Right lobe of liver (tissue), 6 donors: ENCODE results near the gene MAEA. TPM values are rescaled to one million over a fixed set of nuclear protein-coding genes. Genes with fewer than 3 reads are reported as not detected.

Experiments
- ATAC-seq, 4 donors: fragments of 200-7000 bp; cut with Tn5 transposase; one replicate each; pipeline ENCODE4 v1.9.1; 2020; ENCODE audit warnings: mild to moderate bottlenecking in 4 of 4, moderate library complexity in 4 of 4
- DNase-seq, 3 donors: peaks; one replicate each; pipeline ENCODE4 v3.0.0-alpha.2; 2020
- H3K27ac ChIP-seq, 3 donors: fragments of 200-600 bp; one replicate each; pipeline ENCODE4 v1.8.0; 2022
- H3K27me3 ChIP-seq, 2 donors: fragments of 200-600 bp; one replicate each; pipeline ENCODE4 v1.8.0; 2022
- H3K36me3 ChIP-seq, 4 donors: fragments of 200-600 bp; sonication (generic) in 1 of 4; one replicate each; pipeline versions ENCODE4 v1.5.1 to v1.8.0; 2017 to 2022; ENCODE audit warnings: control low read depth in 1 of 4
- H3K4me1 ChIP-seq, 4 donors: fragments of 200-600 bp; sonication (generic) in 1 of 4; one replicate each; pipeline versions ENCODE4 v1.5.1 to v1.8.0; 2017 to 2022; ENCODE audit warnings: control low read depth in 1 of 4
- H3K4me3 ChIP-seq, 3 donors: fragments of 200-600 bp; one replicate each; pipeline ENCODE4 v1.8.0; 2022
- H3K9me3 ChIP-seq, 4 donors: fragments of 200-600 bp; sonication (generic) in 1 of 4; one replicate each; pipeline versions ENCODE4 v1.5.1 to v1.8.0; 2017 to 2022; ENCODE audit warnings: control low read depth in 1 of 4
- CTCF ChIP-seq, 4 donors: fragments of 200-600 bp in 3 of 4; fragments of 450-650 bp in 1 of 4; IDR thresholded peaks; one replicate each; pipeline versions ENCODE4 v1.5.1 to v1.8.0; 2016 to 2022; ENCODE audit warnings: antibody characterized with exemption in 4 of 4, mild to moderate bottlenecking in 2 of 4
- POLR2A ChIP-seq: fragments of 450-650 bp; IDR thresholded peaks from one replicate; pipeline ENCODE4 v1.6.1; 2017; ENCODE audit warnings: antibody characterized with exemption, mild to moderate bottlenecking
- WGBS: methylation state at CpG from one replicate; pipeline ENCODE4 v1.1.6; 2018; ENCODE audit warnings: low coverage, low lambda C conversion rate; ENCODE audit not compliant: insufficient coverage; ENCODE audit errors: missing lambda C conversion rate; 5-methylcytosine and 5-hydroxymethylcytosine counted together
- intact Hi-C, 2 donors: fragments of 100-400 bp; cut with DNase I; formaldehyde crosslinking; loops; one replicate each; pipeline versions ENCODE4 v1.11.2 to v1.14.1; 2022
- total RNA-seq, 6 experiments: library from RNA; depleted of rRNA in 2 of 6; stranded (reverse); fragments of >200 nt in 2 of 6; fragmentation: NEBNext Ultra II Directional in 3 of 6; extraction: Animal tissue kit (Norgen Biotek cat#: 25700) in 3 of 6; gene quantifications; one replicate each; pipeline versions ENCODE4 v1.1.0 to v1.2.4, GENCODE V29; 2016 to 2023
- donor health status: DM: no; HTN: yes; CAD: no.
- donor health status: DM: no; HTN: no; CAD: no.
- donor health status: DM: no; HTN: no; CAD: no.
- donor health status: DM: no; HTN: yes; CAD: no.
- donor health status: DM: no; HTN: yes; CAD: no.

Gene MAEA
- total RNA-seq, 6 experiments from 2014 or later = 24.3 to 42.0 (median 27.9) TPM

DNA sequence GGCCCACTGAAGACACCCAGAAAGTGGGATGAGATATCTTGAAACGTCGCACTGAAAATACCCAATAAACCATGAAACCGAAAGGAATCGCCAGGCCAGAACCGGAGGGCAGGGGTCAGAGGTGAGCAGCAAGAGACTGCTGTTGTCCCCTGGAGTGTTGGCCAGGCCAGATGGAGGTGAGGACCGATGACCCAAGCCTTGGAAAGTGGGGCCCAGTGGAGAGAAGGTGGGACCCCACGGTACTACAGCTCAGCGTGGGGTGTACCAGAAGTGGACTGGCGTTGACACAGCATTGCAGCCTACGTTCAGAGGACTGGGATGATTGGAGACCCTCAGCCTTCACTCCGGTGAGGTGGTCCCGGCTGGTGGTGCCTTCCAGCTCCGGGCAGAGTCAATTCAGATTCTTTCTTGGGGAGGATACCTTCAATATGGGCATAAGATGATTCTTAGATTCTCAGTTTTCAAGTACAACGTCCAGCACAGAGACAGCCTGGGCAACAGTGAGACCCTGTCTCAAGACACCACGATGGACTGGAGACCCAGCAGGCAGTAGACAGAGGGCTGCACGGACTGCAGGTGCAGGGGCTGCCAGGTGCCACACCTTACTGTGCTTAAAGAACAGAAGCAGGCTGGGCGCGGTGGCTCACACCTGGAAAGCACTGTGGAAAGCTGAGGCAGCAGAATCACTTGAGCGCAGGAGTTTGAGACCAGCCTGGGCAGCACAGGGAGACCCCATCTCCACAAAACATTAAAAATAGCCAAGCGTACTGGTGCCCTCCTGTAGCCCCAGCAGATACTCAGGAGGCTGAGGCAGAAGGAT, 23.3 kb downstream of the MAEA start:
- WGBS = 94% methylated on average over 9 of the region's 20 CpGs
- Histone ChIP-seq H3K9me3 (no peaks in the 10 kb centered on the region), H3K4me3 (no peak overlapping the region), H3K27ac (no peak overlapping the region), H3K36me3 (peaks cover 0 to 41% (median 14%) of the 10 kb centered on the region in 4 donors), H3K27me3 (no peaks in the 10 kb centered on the region), H3K4me1 (peaks cover 0 to 17% (median 6%) of the 10 kb centered on the region in 4 donors)
- intact Hi-C loops = no loop called here
- ATAC-seq (no peak), DNase-seq (peak in 1 of 3 donors; percentile 5)
- TF ChIP-seq CTCF (IDR thresholded peaks at IDR 0.05) (no peak), POLR2A (no peak)

GRCh38 chr4:1315306-1315705, 25.6 kb downstream of the MAEA start:
- TF ChIP-seq POLR2A (no peak), CTCF (IDR thresholded peaks at IDR 0.05) (no peak)
- Histone ChIP-seq H3K27me3 (no peaks in the 10 kb centered on the region), H3K36me3 (peaks cover 0 to 41% (median 14%) of the 10 kb centered on the region in 4 donors), H3K27ac (no peak overlapping the region), H3K4me3 (no peak overlapping the region), H3K4me1 (peaks cover 0 to under 1% (median 0%) of the 10 kb centered on the region in 4 donors), H3K9me3 (no peaks in the 10 kb centered on the region)
- DNase-seq (no peak), ATAC-seq (no peak)
- no CpG with 5 or more reads among the region's 28 CpGs for WGBS
- intact Hi-C loops = no loop called here

DNA sequence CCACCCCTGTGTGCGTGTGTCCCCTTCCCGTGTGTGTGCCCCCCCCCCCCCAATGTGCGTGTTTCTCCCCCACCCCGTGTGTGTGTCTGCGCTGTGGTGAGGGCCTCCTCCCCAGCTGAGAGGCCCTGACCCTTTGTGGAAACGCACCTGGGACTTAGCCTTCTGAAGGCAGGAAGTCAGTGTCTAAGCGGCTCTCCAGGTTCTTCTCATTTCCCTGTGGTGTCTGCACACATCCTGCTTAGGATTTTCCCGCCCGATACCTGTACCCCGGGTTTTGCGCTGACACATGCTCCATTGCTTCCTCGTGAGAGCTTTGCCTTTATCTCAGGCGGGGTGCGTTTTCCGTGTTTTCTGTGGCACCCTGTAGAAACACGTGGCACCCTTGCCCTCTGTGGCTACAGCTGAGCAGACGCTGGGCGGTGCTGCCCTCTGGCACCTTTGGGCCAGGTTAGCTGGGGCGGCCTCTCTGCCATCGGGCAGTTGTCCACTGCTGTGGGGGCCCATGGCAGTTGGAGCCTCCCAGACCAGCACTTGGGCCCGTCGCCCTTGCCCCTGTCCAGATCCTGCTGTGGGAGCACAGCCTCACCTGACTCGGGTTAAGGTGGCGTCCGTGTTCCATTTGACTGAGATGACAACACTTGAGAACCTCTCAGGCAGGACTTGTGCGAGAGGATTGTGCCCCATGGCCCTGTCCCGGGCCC, 26.3 kb downstream of the MAEA start:
- no peak for DNase-seq
- H3K36me3 ChIP-seq = peaks cover 0 to 41% (median 14%) of the 10 kb centered on the region in 4 donors

DNA sequence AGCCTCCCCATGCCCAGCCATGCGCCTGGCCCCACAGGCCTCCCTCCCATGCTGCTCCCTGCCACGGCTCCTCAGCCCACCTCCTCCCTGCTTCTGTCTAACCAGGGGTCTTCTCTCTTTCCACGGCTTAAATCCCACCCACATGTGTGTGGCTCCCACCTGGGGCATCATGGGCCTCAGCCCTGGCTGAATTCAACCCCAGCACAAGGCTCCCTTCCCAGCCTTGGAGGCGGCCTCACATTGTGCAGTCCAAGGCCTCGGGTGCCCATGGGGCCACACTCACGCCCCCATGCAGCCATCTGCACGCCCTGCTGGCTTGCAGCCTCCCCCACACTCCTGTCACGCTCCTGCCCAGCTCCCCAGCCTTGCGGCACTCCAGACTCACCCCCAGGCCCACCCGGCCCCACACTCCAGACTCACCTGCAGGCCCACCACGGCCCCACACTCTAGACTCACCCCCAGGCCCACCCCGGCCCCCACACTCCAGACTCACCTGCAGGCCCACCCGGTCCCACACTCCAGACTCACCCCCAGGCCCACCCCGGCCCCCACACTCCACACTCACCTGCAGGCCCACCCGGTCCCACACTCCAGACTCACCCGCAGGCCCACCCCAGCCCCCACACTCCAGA, 27.0 kb downstream of the MAEA start:
- Histone ChIP-seq H3K27ac (no peak overlapping the region), H3K36me3 (peaks cover 0 to 41% (median 14%) of the 10 kb centered on the region in 4 donors), H3K27me3 (no peaks in the 10 kb centered on the region), H3K4me3 (no peak overlapping the region), H3K4me1 (no peaks in the 10 kb centered on the region), H3K9me3 (no peaks in the 10 kb centered on the region)
- ATAC-seq (no peak), DNase-seq (no peak)
- TF ChIP-seq POLR2A (no peak), CTCF (IDR thresholded peaks at IDR 0.05) (no peak)
- intact Hi-C loops = no loop called here
- WGBS = 91% methylated on average over 5 of the region's 16 CpGs

More for the DNA sequence above, 26.3 kb downstream of the MAEA start:
- no peaks in the 10 kb centered on the region for H3K9me3 ChIP-seq
- no peaks in the 10 kb centered on the region for H3K27me3 ChIP-seq
- H3K27ac ChIP-seq = no peak overlapping the region
- H3K4me1 ChIP-seq = no peaks in the 10 kb centered on the region
- no peak for TF ChIP-seq CTCF (IDR thresholded peaks at IDR 0.05)
- no peak for TF ChIP-seq POLR2A
- no peak overlapping the region for H3K4me3 ChIP-seq
- ATAC-seq = no peak
- 87% methylated on average over 17 of the region's 27 CpGs for WGBS
- intact Hi-C loops = no loop called here
